Ishikawa (cell line): ENCODE data around the gene ZNF24.
A peak's percentile ranks its signal among the peaks of the same experiment; 100 is the strongest.

Experiments
- CEBPB ChIP-seq: IDR thresholded peaks from 2 replicates; pipeline ENCODE4 v1.6.1; 2012
- CREB1 ChIP-seq: IDR thresholded peaks from 2 replicates; pipeline ENCODE4 v1.6.1; 2012; ENCODE audit warnings: low read depth
- EGR1 ChIP-seq: IDR thresholded peaks from 2 replicates; pipeline ENCODE4 v1.6.1; 2012
- EP300 ChIP-seq: IDR thresholded peaks from 2 replicates; pipeline ENCODE4 v1.6.1; 2012; ENCODE audit warnings: borderline replicate concordance
- FOXM1 ChIP-seq: IDR thresholded peaks from 2 replicates; pipeline ENCODE4 v1.6.1; 2012; ENCODE audit warnings: low read depth, borderline replicate concordance
- MAX ChIP-seq: IDR thresholded peaks from 2 replicates; pipeline ENCODE4 v1.6.1; 2012
- NFIC ChIP-seq: IDR thresholded peaks from 2 replicates; pipeline ENCODE4 v1.6.1; 2012
- RAD21 ChIP-seq: IDR thresholded peaks from 2 replicates; pipeline ENCODE4 v1.6.1; 2012; ENCODE audit warnings: low read depth
- REST ChIP-seq: IDR thresholded peaks from 2 replicates; pipeline ENCODE4 v1.6.1; 2012; ENCODE audit warnings: low read depth, mild to moderate bottlenecking
- TAF1 ChIP-seq: IDR thresholded peaks from 2 replicates; pipeline ENCODE4 v1.6.1; 2012; ENCODE audit warnings: low read depth, mild to moderate bottlenecking
- TCF12 ChIP-seq: IDR thresholded peaks from 2 replicates; pipeline ENCODE4 v1.6.1; 2012; ENCODE audit warnings: low read depth
- TEAD4 ChIP-seq: IDR thresholded peaks from 2 replicates; pipeline ENCODE4 v1.6.1; 2012
- USF1 ChIP-seq: IDR thresholded peaks from 2 replicates; pipeline ENCODE4 v1.6.1; 2012
- YY1 ChIP-seq: IDR thresholded peaks from 2 replicates; pipeline ENCODE4 v1.6.1; 2012; ENCODE audit warnings: low read depth
- ZBTB7A ChIP-seq: IDR thresholded peaks from 2 replicates; pipeline ENCODE4 v1.6.1; 2012; ENCODE audit warnings: low read depth

ZNF24 gene

GRCh38 chr18:35291166-35291565 is 53.1 kb downstream of the ZNF24 start:
- no peak for TF ChIP-seq EGR1
- no peak for TF ChIP-seq NFIC
- TF ChIP-seq TCF12, result no peak
- TF ChIP-seq USF1, result no peak
- TF ChIP-seq ZBTB7A, result no peak
- no peak for TF ChIP-seq FOXM1
- TF ChIP-seq TAF1, result no peak
- TF ChIP-seq YY1, result no peak
- no peak for TF ChIP-seq MAX
- no peak for TF ChIP-seq CEBPB
- TF ChIP-seq RAD21, result no peak
- no peak for TF ChIP-seq REST
- TF ChIP-seq CREB1, result no peak
- no peak for TF ChIP-seq TEAD4
- TF ChIP-seq EP300, result no peak

GRCh38 chr18:35290094-35290735 is 54.0 kb downstream of the ZNF24 start, which contains the start of gene ZSCAN30:
Gene ZSCAN30, minus strand, starts transcription at chr18:35290229. Its CDS starts 25,877 bp downstream, at chr18:35264352.
- TF ChIP-seq RAD21 (no peak), REST (no peak), TAF1 (peak; percentile 91), EP300 (no peak), NFIC (peak; percentile 6; the same call in 1 of the 2 replicates), EGR1 (no peak), CEBPB (no peak), CREB1 (no peak), ZBTB7A (no peak), TEAD4 (no peak), MAX (peak; percentile 77), USF1 (peak; percentile 44), TCF12 (peak; percentile 58), YY1 (peak; percentile 83), FOXM1 (no peak)

- TF ChIP-seq RAD21 (no peak), CEBPB (no peak), CREB1 (no peak), MAX (no peak), FOXM1 (no peak), TCF12 (no peak), ZBTB7A (no peak), YY1 (no peak), EP300 (no peak), NFIC (no peak)
Measured at GRCh38 chr18:35289727-35290093, 54.5 kb downstream of the ZNF24 start.

- TF ChIP-seq EGR1 (no peak), FOXM1 (no peak), USF1 (no peak), CREB1 (no peak), YY1 (no peak), EP300 (no peak), TCF12 (no peak)
Measured at GRCh38 chr18:35289293-35289692, 54.9 kb downstream of the ZNF24 start.

GRCh38 chr18:35284841-35285240 is 59.4 kb downstream of the ZNF24 start:
- TF ChIP-seq TAF1, result no peak
- no peak for TF ChIP-seq TEAD4
- no peak for TF ChIP-seq CEBPB
- no peak for TF ChIP-seq REST
- TF ChIP-seq RAD21, result no peak
- TF ChIP-seq TCF12, result no peak
- TF ChIP-seq NFIC, result no peak
- TF ChIP-seq YY1, result no peak
- TF ChIP-seq EGR1, result no peak
- no peak for TF ChIP-seq ZBTB7A
- TF ChIP-seq CREB1, result no peak
- no peak for TF ChIP-seq MAX
- no peak for TF ChIP-seq USF1
- TF ChIP-seq FOXM1, result no peak
- TF ChIP-seq EP300, result no peak
